ENCODE measurements around the gene TCF19.
"Not testable (repeated sequence)": the region's sequence is repeated elsewhere in the genome, so short reads cannot be mapped to it uniquely, and the experiment has no call there.

- not testable (repeated sequence) for TF ChIP-seq POLR2AphosphoS5, POLR2A (IDR thresholded peaks at IDR 0.05)
- TF ChIP-seq, protein P1, sequence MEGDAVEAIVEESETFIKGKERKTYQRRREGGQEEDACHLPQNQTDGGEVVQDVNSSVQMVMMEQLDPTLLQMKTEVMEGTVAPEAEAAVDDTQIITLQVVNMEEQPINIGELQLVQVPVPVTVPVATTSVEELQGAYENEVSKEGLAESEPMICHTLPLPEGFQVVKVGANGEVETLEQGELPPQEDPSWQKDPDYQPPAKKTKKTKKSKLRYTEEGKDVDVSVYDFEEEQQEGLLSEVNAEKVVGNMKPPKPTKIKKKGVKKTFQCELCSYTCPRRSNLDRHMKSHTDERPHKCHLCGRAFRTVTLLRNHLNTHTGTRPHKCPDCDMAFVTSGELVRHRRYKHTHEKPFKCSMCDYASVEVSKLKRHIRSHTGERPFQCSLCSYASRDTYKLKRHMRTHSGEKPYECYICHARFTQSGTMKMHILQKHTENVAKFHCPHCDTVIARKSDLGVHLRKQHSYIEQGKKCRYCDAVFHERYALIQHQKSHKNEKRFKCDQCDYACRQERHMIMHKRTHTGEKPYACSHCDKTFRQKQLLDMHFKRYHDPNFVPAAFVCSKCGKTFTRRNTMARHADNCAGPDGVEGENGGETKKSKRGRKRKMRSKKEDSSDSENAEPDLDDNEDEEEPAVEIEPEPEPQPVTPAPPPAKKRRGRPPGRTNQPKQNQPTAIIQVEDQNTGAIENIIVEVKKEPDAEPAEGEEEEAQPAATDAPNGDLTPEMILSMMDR (IDR thresholded peaks at IDR 0.05), result not testable (repeated sequence)
Measured at GRCh38 chr6:31185695-31186051, 27.3 kb downstream of the TCF19 start.

All from upper lobe of left lung (tissue), 4 donors.